ENCODE data around the gene DHRS13.
"Not testable (repeated sequence)": the region's sequence is repeated elsewhere in the genome, so short reads cannot be mapped to it uniquely, and the experiment has no call there.

The DHRS13 gene

DNA sequence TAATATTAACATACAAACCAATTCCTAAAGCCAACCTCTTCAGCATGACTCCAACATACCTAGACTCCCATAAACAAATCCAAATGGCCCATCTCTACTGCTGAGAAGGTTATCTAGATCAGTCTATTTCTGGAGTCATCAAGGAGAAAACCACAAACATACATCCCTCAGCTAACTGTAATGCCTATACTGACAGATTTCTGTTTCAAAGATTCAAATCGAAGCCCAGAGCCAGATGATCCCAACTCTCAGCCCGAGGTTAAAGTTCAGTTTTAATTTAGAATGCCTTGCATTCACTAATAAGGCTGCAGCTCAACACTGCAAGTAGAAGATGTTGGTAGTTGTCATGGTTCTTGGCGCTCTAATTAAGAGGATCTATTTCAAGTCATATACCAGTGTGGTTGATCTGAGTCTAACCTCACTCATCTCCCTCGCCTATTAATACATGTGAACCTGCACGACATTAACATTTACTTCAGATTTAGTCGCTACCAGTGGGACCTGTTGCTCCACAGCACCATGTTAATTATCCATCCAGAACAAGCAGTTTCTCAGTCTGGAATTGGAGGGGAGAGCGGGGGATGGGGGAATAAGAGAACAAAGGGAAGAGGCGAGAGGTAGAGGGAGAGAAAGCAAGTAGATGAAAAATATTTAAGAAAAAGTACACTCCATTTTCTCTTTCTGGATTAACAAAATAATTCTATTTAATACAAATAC lies 33.0 kb upstream of the DHRS13 start:
- DNase-seq = no peak

- not testable (repeated sequence) for DNase-seq
These were observed 31.6 kb upstream of the DHRS13 start for GRCh38 chr17:28934508-28934907.

DNA sequence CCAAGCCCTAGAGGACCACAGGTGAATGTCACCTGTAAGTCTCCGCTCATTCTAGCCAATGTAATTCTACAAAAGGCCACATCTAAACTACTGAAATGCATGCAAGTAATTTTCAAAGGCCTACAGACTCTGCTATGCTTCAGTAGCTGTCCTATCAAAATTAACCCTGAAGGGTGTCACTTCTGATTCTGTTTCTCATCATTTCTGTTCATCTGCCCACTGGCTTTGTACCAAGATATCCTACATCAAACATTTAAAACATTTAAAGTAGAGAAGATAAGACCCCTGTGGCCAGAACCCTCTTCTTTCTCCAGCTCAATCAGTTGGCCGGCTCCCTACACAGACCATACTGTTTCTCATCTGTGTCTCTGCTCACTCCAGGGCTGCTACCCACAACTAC lies 26.9 kb upstream of the DHRS13 start:
- DNase-seq = no peak

DNA sequence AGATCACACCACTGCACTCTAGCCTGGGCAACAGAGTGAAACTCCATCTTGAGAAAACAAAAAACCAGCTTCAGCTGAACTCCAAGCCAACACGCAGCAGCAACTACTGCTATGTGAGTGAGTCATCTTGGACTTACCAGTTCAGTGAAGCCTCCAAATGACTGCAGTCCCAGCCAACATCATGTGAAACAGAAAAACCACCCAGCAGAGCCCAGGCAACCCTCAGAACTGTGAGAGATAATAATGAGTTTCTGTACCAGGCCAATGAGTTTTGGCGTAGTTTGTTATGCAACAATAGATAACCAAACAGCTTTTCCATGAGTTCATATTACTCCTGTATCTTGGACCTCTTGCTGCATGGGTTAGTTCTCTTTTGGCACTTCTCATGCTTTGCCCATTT lies 25.2 kb upstream of the DHRS13 start:
- DNase-seq = no peak

- no peak for DNase-seq
These were observed 23.9 kb upstream of the DHRS13 start for GRCh38 chr17:28926786-28927185.

DNA sequence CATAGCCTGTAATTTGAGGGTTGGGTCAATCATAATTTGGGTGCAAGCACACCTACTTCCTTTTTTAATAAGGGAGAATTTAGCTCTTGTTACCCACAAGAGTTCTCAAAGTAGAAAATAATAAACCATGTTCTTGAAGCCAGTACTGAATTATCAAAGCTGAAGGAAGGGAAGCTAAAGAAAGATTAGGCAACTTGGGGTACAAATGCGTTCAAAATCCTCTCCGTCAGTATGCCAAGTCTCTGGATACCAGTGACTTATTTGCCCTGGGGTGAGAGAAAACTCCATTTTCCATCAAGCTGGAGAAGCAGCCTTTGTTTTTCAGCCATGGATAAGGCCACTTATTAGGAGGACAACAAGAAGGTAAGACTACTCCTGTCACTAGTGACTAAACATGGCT lies 23.5 kb upstream of the DHRS13 start:
- DNase-seq = no peak

GRCh38 chr17:28925912-28926365 lies 23.1 kb upstream of the DHRS13 start:
- no peak for DNase-seq

GRCh38 chr17:28920201-28920600 lies 17.3 kb upstream of the DHRS13 start:
- DNase-seq = no peak

- DNase-seq = no peak
These were observed 15.4 kb upstream of the DHRS13 start for GRCh38 chr17:28918295-28918694.

- no peak for DNase-seq
These were observed 14.6 kb upstream of the DHRS13 start for GRCh38 chr17:28917465-28917864.

DNA sequence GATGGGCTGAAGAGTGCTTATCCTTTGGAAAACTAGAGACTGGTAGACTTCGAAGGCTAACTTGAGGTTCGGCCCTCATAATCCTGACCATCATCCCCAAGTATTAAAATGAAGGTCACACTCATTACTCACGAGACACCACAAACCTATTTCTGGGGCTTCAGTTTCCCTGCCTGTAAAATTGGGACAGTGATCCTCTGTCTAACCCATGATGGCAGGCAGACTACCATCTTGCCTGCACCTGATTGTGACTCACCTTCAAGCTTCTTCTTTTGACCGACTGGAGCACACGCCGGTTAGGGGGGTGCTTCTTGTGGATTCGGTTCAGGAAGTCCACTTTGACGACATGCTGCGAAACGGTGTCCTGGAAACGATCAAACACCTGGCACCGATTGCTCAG lies 14.2 kb upstream of the DHRS13 start:
- DNase-seq = no peak

GRCh38 chr17:28916302-28916934 lies 13.5 kb upstream of the DHRS13 start:
- peak in 1 of 2 experiments; percentile 5 for DNase-seq

DNA sequence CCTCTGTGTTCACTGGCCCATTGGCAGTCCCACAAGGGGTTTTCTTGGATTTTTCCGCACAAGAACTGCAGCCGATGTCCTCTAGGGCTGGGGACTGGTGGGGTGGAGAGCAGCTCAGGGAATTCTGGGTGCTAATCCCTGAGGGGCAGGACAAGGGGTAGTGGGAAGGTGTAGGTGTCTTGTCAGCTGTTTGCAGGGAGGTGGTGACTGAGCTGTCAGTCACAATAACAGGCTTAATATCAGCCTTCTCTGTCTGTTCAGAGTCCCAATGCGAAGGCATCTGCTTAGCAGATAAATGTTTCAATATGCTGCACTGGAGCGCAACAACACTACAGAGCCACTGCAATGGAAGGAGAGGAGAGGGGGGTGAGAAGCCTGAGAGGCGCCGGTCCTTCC lies 10.1 kb upstream of the DHRS13 start:
- DNase-seq = no peak

GRCh38 chr17:28912281-28912937 lies 9.5 kb upstream of the DHRS13 start:
- no peak for DNase-seq

DNA sequence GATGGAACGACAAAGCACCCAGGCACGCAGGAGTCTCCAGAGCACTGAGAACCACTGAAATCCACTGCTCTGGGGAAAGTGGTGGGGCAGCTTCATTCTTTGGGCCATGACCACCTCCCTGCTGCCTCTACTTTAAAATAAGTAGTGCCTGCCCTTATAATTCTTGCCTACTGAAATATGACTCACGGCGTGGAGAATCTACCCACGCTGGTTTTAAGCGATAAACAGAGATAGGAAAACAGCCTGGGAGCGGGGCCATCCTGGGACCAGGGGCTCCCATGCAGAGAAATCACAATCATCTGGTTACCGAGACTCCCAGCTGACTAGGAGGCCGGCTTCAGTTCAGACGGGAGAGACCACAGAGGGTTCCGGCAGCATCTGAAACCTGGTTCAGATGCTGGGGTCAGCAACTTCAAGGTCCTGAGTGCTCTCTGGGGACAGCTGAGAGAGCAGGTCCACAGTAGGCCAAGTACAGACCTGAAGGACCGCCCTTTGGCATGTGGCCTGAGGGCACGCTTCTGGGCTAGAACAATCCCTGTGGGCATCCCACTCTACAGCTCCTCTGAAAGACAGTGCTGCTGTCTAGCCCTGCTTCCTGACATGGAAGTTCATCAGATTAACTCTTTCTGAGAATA lies 8.6 kb upstream of the DHRS13 start:
- no peak for DNase-seq

DNA sequence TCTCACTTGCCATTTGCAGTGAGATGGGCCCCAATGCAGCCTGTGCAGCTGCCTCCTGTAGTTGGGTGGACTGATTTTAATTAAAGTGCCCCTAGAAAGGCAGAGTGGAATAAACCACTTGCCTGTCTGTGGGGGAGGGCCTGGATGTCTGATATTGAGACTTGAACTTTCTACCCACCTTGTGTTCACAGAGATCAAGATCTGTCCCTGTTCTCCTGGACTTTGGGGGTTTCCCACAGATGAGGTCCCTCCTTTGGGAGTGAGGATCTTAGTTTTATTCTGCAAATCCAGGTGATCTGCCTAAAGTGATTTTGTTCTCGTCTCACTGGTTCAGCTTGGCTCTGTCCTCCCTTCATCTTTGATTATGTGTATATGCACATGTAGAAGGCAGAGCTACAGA lies 7.7 kb upstream of the DHRS13 start:
- DNase-seq = no peak

- peak in 1 of 2 experiments; percentile 7 for DNase-seq
These were observed 5.8 kb upstream of the DHRS13 start for GRCh38 chr17:28908640-28909167.

DNA sequence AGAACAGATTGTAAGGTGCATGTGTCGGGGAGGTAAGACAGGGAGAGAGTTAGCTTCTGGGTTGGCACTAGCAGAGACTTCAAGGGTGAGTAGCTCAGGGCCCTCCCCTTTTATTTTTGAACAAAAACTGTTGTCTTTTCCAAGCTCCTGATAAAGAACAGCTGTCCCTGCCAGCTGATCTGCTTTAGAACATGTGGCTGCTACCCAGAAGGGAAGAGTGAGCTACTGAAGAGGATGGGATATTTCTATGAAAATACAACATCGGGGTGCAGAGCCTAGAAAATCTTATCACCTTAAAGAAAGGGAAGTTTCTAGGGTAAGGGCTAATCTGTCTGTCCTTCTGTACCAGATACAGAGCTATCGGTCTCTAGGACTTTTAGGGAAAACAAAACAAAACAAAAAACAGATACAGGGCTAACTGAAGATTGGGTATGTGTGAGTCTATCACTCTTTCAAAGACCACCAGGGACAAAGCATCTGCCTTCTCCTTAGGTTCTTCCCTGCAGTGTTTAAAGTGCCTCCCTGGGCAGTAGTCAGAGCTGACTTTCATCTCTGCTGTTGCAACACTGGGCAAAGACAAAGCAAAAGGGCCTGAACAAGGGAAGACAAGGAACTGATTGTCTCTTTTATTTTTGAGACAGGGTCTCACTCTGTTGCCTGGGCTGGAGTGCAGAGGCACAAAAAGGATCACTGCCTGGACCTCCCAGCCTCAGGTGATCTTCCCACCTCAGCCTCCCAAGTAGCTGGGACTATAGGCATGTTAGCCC lies 5.0 kb upstream of the DHRS13 start:
- DNase-seq = no peak

DNA sequence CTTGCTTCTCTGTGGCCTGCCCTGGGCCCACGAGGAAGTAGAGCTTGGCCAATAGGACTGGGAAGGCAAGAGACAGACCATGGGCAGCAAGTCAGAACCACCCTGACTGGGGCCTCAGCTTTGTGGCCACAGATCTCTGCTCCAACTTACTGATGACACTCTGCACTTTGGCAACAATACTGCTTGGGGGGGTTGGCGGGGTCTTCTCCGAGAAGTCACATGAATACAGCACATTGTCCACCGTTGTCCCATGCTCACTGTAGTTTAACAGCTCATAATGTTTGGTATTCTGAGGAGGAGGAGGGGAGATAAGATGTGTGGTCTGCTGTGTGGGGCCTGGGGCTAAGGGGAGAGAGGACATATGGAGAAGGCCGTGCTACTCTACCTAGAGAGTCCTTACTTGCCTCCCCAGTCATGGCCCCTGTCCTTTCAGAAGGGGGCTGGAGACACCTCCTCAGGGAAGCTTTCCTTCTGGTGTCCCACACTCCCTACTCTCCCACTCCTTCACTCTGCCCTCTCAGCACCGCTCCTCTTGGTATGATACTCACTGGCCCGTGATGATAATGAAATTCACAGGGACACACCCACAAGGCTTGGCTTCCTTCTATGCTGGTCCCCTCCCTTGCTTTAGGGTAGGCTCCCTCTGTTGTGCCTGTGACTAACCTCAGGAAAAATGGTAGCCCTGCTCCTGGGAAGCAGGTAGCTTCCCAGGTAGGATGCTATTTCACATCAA lies 4.0 kb upstream of the DHRS13 start:
- no peak for DNase-seq

GRCh38 chr17:28906276-28906675 lies 3.4 kb upstream of the DHRS13 start:
- DNase-seq = no peak

GRCh38 chr17:28904800-28905199 lies 1.9 kb upstream of the DHRS13 start:
- DNase-seq = no peak

DNA sequence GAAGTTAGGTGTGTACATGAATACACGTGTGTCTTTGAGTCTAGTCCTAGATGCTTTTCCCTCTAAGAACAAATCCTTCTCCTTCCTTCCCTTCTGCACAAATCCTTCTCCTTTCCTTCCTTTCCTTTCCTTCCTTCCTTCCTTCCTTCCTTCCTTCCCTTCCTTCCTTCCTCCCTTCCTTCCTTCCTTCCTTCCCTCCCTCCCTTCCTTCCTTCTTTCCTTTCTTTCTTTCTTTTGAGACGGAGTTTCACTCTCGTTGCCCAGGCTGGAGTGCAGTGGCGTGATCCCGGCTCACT lies 615 bp upstream of the DHRS13 start:
- not testable (repeated sequence) for DNase-seq
